ENCODE data around the gene PRR15.
"Not testable (repeated sequence)": the region's sequence is repeated elsewhere in the genome, so short reads cannot be mapped to it uniquely, and the experiment has no call there.

PRR15 gene, protein sequence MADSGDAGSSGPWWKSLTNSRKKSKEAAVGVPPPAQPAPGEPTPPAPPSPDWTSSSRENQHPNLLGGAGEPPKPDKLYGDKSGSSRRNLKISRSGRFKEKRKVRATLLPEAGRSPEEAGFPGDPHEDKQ

DNA sequence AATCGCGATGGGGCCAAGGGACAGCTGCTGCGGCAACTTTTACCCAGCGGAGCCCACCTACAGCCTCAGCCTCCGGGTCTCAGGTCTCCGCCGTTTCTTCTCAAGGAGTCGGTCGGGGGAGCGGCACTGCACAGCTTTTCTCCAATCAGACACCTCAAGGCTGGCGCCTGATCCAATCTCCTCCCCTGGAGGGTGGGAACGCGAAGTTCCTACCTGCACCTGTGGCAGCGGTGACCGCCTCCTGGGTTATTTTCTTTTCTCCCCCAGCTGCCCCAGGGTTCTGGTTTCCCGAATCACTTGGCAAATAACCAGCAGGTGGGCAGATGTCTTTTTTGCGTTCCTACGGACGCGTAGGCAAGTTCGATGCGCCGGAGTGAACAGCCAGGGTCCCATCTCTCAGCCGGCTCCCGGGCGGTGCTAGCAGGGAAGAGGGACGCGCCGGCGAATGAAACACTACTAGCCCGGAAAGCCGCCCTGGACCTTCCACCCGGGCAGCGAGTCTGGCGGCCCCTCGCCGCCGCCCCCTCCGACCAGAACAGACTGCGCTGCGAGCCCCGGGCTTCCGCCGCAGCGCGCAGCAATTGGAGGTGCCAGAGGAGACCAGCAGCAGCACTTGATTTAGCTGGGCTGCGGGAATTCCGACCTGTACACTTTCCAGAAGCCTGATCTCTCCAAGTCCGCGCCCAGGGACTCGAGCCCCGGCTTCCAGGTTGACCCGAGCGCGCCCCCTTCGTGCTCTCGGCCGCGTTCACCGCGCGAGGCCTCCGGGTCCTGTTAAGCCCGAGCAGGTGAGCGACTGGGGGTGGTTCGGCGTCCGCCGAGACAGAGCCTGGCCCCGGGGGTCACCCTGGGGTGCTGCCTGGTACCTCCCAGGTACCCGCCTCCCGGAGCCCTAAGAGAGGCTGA, at the start of gene PRR15:
TSS of gene PRR15 (plus strand) at position 246 of the 906 bp plus-strand sequence. CDS start 2,495 bp downstream, outside the sequence.
- DNase-seq, result no peak

DNA sequence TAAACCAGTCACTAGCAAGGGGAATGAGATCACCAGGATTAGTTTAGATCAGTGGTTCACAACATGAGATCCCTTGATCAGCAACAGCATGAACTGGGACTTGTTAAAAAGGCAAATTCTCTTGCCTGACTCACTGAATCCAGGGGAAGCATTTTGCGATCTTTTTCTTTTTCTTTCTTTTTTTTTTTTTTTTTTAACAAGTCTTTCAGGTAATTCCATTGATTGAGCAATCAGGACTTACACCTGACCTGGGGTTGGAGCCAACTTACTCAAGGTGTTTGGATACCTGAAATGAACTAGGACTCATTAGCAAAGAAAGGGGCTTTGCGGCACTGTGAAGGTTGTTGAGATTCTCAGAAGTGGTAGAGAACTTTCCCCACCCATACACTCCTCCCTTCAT, 47.1 kb upstream of the PRR15 start:
- DNase-seq, result no peak

DNA sequence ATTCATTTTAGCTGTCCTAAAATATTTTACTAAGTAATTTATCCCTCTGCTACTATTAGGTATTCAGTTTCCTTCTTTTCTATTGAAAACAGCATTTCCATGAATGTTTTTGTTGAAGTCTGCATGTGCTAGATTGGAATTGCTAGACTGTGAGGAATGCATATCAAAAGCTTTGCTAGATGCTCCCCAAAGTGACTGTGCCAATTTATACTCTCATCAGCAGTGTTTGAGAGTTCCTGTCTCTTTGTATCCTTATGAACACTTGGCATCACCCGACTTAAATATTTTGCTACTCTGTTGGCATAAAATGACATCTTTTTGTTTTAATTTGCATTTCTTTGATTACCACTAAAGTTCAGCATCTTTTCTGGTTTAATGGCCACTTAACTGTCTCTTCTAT, 45.0 kb upstream of the PRR15 start:
- DNase-seq, result no peak

DNA sequence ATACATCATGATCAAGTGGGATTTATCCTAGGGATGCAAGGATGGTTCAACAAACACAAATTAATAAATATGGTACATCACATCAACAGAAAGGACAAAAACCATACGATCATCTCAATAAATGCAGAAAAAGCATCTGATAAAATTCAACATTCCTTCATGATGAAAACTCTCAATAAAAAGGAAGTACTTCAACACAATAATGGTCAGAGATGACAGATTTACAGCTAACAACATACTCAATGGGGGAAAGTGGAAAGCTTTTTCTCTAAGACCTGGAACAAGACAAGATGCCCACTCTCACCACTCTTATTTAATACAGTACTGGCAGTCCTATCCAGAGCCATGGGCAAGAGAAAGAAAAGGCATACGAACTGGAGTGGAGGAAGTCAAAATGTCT, 39.9 kb upstream of the PRR15 start:
- DNase-seq, result no peak

DNA sequence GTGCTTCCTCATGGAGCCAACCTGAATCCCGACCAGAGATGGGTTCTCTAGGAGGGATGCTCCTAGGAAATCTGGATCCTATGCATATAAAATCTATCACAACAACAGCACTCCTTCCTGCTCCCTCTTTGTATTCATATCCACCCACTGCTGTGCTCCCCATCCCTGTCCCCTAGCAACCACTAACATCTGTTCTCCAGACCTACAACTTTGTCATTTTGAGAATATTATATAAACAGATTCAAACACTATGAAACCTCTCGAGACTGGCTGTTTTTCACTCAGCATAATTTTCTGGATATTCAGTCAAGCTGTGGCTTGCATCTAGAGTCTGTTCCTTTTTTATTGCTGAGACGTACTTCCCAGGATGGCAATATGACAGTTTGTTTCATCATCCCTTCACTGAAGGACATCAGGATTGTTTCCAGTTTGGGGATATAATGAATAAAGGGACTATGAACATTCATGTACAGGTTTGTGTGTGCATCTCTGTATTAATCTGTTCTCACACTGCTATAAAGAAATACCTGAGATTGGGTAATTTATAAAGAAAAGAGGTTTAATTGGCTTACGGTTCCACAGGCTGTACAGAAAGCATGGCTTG, 36.0 kb upstream of the PRR15 start:
- no peak for DNase-seq

DNA sequence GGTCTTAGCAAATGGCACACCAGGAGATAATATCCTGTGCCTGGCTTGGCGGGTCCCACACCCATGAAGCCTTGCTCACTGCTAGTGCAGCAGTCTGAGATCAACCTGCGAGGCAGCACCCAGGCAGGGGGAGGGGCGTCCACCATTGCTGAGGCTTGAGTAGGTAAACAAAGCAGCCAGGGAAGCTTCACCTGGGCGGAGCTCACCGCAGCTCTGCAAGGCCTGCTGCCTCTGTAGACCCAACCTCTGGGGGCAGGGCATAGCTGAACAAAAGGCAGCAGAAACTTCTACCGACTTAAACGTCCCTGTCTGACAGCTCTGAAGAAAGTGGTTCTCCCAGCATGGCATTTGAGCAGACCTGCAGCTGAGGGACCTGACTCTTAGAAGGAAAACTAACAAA, 35.1 kb upstream of the PRR15 start:
- DNase-seq, result not testable (repeated sequence)

DNA sequence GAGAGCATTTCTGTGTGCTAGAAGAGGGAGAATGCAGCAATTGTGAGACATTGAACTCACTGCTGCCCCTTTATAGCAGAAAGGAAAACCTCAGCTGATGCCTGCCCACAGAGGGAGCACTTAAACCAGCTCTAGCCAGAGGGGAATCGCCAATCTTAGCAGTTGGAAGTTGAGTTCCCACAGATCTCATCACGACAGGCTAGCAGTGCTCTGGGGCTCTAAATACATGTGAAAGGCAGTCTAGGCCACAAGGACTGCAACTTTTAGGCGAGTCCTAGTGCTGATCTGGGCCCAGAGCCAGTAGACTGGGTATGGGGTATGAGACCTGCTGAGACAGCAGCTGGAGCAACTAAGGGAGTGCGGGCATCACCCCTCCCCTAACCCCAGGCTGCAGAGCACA, 25.2 kb upstream of the PRR15 start:
- no peak for DNase-seq

DNA sequence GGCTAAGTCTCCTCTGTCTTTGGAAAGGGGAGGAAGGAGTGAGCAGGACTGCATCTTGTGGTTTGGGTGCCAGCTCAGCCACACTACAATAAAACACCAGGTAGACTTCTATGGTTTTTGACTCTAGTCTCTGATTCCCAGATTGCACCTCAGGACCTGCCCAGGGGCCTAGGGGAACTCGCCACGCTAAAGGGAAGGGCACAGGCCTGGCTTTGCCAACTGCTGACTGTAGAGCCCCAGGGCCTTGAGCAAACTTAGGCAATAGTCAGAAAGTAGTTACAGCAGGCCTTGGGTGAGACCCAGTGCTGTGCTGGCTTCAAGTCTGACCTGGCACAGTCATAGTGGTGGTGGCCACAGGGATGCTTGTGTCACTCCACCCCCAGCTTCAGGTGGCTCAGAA, 24.2 kb upstream of the PRR15 start:
- no peak for DNase-seq

DNA sequence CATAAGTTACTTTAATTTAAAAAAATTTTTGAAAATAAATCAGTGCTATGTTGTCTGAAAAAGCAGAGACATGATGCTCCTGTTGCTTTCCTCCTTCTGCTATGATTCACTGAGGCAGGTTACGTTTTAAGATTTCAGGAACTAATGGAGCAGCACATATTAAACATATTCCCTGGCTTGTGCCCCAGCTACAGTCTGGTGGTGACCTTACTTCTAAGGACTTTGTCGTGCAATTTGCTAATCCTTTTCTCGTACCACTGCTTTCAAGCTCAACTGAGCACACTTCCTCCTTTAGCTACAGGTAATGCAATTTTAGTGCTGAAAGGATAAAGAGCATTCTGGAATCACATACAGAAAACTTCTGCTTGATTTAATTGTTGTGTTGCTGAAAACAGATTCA, 16.2 kb upstream of the PRR15 start:
- no peak for DNase-seq

DNA sequence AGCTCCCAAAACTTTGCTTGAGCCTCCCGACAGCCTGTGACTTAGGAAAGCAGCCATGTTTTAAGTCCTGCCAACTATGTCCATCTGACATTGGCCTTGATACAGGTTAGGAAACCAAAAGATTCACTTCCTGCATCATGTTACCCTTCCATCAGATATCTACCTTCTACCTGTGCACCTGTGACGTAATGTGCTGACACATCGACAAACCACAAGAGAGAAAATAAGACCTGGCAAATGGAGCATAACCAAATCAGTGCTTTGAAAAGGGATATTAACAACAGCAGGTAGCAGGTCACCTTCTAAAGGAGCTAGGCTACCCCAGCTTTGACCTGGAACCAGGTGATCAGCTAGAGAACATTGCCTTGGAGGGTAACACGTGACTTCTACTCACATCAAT, 14.8 kb upstream of the PRR15 start:
- no peak for DNase-seq

DNA sequence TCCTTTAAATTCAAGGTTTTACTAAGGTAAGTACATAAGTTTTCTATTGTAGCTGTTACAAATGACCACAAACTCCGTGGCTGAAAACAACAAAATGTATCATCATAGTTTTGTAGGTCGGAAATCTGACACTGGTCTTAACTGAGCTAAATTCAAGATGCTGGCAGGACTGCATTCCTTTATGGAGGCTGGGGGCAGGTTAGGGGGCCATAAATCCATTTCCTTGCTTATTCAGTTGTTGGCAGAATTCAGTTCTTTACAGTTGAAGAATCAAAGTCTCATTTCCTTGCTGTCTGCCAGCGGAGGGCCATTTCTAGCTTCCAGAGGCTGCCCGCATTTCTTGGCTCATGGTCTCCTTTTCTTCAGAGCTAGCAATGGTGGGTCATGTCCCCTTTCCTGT, 11.2 kb upstream of the PRR15 start:
- DNase-seq, result no peak

DNA sequence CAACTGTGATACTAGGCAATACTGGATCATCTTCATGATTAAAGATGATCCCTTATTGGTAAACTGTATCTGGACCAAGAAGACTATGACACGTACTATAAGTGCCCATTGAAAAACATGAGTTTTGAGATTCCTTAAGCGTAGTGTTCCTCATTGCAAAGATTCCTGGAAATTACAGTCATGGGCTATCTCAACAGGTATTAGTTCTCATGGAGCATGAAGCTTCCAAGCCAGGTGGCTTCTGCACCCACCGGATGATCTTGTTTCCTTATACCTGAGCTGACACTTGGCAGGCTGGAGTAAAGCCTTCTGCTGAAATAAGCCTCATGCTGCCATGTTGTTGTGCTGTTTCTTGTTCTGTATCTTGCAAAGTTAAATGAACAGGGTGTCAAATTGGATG, 8.6 kb upstream of the PRR15 start:
- no peak for DNase-seq

DNA sequence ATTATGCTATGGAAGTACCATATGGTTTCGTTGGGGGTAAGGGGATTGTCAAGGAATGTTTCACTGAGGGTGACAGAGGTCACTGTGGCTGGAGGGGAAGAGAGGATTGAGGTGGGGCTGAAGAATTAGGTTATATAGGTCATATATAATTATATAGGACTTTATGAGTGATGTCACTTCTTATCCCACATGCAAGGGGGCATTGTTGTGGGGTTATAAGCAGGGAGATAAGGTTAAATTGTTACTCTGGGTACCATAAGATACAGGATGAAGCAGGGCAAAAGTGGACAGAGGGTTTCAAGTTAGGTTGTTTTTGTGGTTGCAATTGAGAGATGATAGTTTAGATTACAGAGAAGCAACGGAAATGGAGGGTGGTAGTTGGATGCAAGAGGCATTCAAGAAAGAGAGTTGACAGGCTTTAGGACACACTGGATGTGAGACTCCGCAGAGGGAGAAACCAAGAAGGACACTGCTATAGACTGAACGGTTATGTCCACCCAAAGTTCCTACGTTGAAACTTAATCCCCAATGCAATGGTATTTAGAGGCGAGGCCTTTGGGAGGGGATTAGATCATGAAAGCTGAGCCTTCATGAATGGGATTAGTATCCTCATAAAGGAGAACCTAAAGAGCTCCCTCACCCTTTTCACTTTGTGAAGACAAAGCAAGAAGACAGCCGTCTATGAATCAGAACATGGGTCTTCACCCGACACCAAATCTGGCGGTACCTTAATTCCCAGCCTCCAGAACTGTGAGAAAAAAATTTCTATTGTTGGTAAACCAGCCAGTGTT, 7.0 kb upstream of the PRR15 start:
- DNase-seq, result no peak

DNA sequence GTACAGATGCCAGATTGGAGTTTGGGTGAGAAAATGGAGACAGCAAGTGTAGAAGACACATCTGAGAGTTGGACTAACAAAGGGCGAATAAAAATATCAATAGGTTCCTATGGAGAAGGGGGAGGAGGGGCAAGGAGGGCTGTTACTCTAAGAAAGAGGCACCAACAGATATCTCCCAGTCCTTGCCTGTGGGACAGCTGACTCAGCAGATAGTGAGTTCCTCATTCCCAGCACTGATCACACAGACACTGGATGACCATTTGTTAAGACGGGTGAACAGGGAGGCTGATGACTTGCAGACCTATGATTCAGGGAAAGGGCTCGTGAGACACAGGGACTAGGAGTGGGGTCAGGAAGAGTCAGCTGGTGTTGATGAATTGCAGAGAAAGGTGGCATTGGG, 5.7 kb upstream of the PRR15 start:
- no peak for DNase-seq

DNA sequence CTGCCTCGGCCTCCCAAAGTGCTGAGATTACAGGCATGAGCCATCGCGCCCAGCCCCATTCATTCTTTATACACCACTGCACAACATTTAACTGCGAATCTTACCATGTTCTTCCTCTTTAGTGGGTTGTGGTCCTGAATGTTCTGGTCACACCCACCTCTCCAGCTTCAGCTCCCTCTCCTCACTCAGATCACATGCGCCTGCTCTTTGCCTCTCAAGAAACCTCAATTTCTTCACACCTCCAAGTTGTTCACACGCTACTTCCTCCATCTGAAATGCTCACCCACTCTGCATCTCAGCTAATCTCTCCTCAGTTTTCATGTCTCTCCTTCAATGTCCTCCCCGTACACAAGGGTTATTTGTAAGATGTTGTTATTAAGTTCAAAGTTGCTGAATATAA, 2.4 kb upstream of the PRR15 start:
- no peak for DNase-seq

DNA sequence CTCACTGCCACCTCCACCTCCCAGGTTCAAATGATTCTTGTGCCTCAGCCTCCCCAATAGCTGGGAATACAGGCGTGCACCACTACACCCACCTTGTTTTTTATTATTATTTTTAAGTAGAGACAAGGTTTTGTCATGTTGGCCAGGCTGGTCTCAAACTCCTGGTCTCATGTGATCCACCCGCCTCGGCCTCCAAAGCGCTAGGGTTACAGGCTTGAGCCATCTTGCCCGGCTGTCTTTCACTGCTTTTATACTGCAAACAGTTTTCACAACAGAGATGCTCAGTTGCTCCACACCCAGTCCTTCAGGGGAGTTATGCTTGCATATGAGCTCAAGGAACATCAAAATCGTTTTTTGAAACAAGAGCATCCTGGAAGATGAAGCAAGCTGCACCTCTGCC, 1.3 kb upstream of the PRR15 start:
- no peak for DNase-seq

DNA sequence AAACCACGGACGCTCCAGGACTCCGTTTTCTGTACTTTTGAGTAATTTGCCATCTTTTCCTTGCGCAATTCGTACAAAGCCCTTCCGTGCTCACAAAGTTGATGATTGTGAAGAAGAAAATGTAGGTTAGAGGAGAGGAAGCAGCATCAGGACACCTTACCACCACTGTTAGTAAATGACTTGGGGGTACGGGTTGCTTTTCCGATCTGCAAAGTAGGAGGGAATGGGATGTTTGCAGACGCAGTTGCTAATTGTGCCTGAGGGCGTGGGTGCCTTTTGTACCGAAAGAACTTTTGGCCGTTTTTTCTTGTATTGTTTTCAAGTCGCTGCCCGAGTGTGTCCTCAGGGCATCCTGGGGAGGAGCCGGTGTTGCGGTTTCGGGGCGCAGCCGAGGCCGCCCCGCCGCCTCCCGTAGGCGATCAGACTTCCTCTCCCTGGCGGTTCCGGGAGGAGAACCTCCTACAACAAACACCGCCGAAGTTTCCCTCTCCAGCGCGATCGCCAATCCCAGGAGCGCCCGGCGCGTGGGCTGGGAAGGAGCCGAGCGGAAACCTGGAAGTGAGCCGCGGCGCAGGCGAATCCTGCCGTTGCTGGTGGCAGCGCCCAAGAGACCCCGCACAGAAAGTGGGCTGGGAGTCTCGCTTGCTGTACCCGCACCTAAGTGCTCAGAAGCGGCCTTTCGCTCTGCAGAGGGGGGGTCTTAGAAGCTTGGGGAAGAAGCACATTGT, 1.0 kb downstream of the PRR15 start:
- no peak for DNase-seq

DNA sequence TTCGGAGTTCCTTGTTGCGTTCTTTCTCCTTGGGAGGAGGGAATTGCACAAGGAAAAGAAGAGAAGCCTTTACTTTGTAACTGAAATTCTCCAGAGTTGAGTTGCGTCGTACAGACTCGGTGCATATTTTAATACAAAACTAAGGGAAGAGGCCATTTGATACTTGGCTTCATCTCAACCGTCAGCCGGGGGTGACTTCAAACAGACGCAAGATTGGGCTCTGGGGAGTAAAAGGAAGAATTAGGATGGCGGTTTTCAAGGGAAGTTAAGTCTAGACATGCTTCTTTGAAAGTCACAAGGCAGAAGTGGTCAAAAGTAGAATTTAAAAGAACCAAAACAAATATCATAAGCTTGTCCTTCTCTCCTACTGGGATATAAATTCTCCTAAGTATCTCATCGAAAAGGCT, 1.6 kb downstream of the PRR15 start:
- DNase-seq, result no peak

DNA sequence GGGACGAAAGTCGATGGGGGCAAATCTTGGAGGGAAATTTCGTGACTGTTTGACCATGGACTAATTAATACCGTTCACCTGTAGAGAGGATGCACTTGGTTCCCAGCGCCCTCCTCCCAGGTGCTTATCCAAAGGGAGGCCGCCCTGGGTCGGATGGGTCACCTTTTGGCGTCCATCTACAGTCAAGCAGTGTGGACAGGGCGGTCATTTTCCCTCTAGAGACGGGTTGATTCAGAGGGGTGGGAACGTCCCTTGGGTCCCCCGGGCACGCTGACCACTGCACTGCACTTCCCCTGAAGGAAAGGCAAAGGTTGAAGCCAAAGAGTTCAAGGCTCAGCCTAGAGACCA, 2.0 kb downstream of the PRR15 start:
- DNase-seq, result no peak

DNA sequence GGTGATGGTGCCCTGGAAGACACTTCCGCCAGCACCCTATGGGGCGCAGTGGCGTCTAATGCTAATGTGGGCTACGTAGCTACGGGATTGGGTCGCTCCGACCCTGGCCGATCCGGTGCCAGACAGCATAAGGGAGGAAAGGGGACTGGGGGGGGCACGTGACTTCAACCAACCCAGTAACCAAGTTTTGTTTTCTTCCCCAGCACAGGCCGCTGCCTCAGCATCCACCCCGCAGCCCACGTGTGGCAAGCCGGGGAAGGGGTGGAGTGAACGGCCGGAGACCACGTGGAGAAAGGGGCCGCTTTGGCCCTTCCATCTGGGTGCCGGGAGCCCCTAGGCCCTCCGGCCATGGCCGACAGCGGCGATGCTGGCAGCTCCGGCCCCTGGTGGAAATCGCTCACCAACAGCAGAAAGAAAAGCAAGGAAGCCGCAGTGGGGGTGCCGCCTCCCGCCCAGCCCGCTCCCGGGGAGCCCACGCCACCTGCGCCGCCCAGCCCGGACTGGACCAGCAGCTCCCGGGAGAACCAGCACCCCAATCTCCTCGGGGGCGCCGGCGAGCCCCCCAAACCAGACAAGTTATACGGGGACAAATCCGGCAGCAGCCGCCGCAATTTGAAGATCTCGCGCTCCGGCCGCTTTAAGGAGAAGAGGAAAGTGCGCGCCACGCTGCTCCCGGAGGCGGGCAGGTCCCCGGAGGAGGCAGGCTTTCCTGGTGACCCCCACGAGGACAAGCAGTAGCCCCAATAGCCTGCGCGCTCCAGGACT, 2.5 kb downstream of the PRR15 start:
- no peak for DNase-seq

DNA sequence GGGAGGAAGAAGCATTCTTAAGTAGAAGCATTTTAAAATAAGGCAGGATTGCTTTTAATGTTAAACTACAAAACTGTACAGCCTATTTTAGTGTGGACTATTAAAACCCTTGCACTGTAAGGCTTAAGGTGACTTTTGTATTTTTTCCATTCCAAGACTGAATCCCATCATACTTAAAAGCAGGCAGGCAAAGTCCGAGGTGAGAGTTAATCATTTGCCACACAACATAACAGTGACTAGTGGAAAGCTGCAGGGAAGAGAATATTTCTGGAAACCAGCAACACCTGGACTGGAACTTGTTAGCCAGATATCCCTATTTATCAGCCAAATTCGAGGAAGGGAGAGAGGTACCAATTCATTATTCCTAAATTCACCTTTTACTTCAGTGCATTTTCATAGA, 3.5 kb downstream of the PRR15 start:
- no peak for DNase-seq

DNA sequence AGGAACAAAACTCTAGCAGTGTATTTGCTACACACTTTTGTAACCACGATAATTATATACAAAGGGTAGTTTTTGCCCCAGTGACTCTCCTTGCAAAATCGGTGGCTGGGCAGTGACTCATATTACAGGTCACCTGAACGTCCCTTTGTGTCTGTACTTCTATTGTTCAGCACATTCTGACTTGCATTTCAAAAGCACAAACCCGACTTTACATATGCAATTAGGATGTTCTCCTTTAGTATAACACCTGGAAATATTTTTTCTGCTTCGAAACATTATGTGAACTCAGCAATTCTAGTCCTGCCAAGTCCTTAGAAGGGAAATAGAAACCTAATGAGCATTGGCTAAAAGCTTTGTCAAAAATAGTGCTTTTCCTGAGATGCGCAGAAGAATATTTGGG, 6.0 kb downstream of the PRR15 start:
- DNase-seq, result no peak

Measured in SIG-M5 (cell line).